Naive thymus-derived CD4-positive, alpha-beta T cell (primary cell): ENCODE measurements around the gene GATD1. TPM values are rescaled to one million over a fixed set of nuclear protein-coding genes. Genes with fewer than 3 reads are reported as not detected.
A peak's percentile ranks its signal among the peaks of the same experiment; 100 is the strongest.

Source experiments
- ATAC-seq: fragments of 150-1000 bp; cut with Tn5 transposase; 2 replicates; pipeline ENCODE4 v1.10.0; 2021; ENCODE audit warnings: mild to moderate bottlenecking, moderate library complexity
- CTCF ChIA-PET: fragments of 350-600 bp; sonication (Branson Sonifier 250); formaldehyde crosslinking; loops from one replicate; lab custom pipeline; 2021; ENCODE audit warnings: antibody characterized with exemption; lab: Charles Lee
- POLR2A ChIA-PET: fragments of 350-600 bp; sonication (Branson Sonifier 250); formaldehyde crosslinking; loops from one replicate; lab custom pipeline; 2021; ENCODE audit warnings: antibody characterized with exemption, inconsistent platforms; lab: Charles Lee
- DNase-seq, 9 donors: peaks; one replicate each; pipeline versions ENCODE4 v3.0.0 to v3.0.0-alpha.2; 2020 to 2022; ENCODE audit warnings: mixed read lengths in 1 of 9
- H3K27ac ChIP-seq: one replicate; pipeline ENCODE4 v1.7.0; 2013; ENCODE audit warnings: mild to moderate bottlenecking, low read depth, low read length, moderate library complexity
- H3K27me3 ChIP-seq, 2 donors: one replicate each; pipeline ENCODE4 v1.7.0; 2013; ENCODE audit warnings: low read length in 2 of 2, mild to moderate bottlenecking in 2 of 2, moderate library complexity in 2 of 2; ENCODE audit not compliant: control insufficient read depth in 2 of 2, insufficient read depth in 2 of 2
- H3K36me3 ChIP-seq, 3 experiments: 1 replicate in 2 of 3; 2 replicates in 1 of 3; pipeline ENCODE4 v1.7.0; 2013; ENCODE audit warnings: low read length in 3 of 3, mild to moderate bottlenecking in 3 of 3, moderate library complexity in 1 of 3; ENCODE audit not compliant: insufficient read depth in 3 of 3, control insufficient read depth in 2 of 3
- H3K4me1 ChIP-seq, 2 donors: one replicate each; pipeline ENCODE4 v1.7.0; 2013; ENCODE audit warnings: low read length in 2 of 2, mild to moderate bottlenecking in 2 of 2, moderate library complexity in 1 of 2; ENCODE audit not compliant: control insufficient read depth in 2 of 2, insufficient read depth in 2 of 2
- H3K4me3 ChIP-seq: 2 replicates; pipeline ENCODE4 v1.7.0; 2013; ENCODE audit warnings: mild to moderate bottlenecking, low read length
- H3K9me3 ChIP-seq, 3 experiments: 1 replicate in 2 of 3; 2 replicates in 1 of 3; pipeline ENCODE4 v1.7.0; 2013; ENCODE audit warnings: low read length in 3 of 3; ENCODE audit not compliant: control insufficient read depth in 2 of 3
- H3K27ac Mint-ChIP-seq, 9 donors: one replicate each; pipeline ENCODE4 v1.8.0; 2020 to 2022; ENCODE audit warnings: mixed read lengths in 9 of 9, mild to moderate bottlenecking in 8 of 9, moderate library complexity in 5 of 9, inconsistent platforms in 2 of 9
- H3K27me3 Mint-ChIP-seq, 5 donors: one replicate each; pipeline ENCODE4 v1.8.0; 2021 to 2022; ENCODE audit warnings: mixed read lengths in 5 of 5, mild to moderate bottlenecking in 1 of 5
- H3K36me3 Mint-ChIP-seq, 5 donors: one replicate each; pipeline ENCODE4 v1.8.0; 2020 to 2022; ENCODE audit warnings: mixed read lengths in 5 of 5, mild to moderate bottlenecking in 3 of 5, inconsistent platforms in 1 of 5
- H3K4me1 Mint-ChIP-seq, 7 donors: one replicate each; pipeline ENCODE4 v1.8.0; 2020 to 2022; ENCODE audit warnings: mixed read lengths in 7 of 7, mild to moderate bottlenecking in 3 of 7, inconsistent platforms in 1 of 7
- H3K4me3 Mint-ChIP-seq, 10 donors: one replicate each; pipeline ENCODE4 v1.8.0; 2020 to 2022; ENCODE audit warnings: mild to moderate bottlenecking in 10 of 10, mixed read lengths in 10 of 10, moderate library complexity in 6 of 10, inconsistent platforms in 2 of 10
- H3K9me3 Mint-ChIP-seq, 11 donors: one replicate each; pipeline ENCODE4 v1.8.0; 2020 to 2022; ENCODE audit warnings: mixed read lengths in 11 of 11, mild to moderate bottlenecking in 4 of 11, inconsistent platforms in 1 of 11, moderate library complexity in 1 of 11
- intact Hi-C, 2 donors: fragments of 100-400 bp; cut with micrococcal nuclease; formaldehyde crosslinking; loops; one replicate each; pipeline ENCODE4 v1.15.1; 2023
- polyA plus RNA-seq, 2 donors: library from polyadenylated mRNA; unstranded; fragments of 300-500 nt; fragmentation: Illumina TruSeq; gene quantifications; one replicate each; pipeline ENCODE4 v1.2.3, GENCODE V29; 2021
- total RNA-seq, 6 experiments: library from RNA in 5 of 6; stranded (reverse) in 5 of 6; gene quantifications; 1 replicate in 5 of 6; 2 replicates in 1 of 6; pipeline ENCODE4 v1.2.3 and lab custom pipeline; 2021 to 2026

GATD1 gene
- total and polyA plus RNA-seq, 7 experiments from 2014 or later: 8.1 to 59.2 (median 44.6) TPM

DNA sequence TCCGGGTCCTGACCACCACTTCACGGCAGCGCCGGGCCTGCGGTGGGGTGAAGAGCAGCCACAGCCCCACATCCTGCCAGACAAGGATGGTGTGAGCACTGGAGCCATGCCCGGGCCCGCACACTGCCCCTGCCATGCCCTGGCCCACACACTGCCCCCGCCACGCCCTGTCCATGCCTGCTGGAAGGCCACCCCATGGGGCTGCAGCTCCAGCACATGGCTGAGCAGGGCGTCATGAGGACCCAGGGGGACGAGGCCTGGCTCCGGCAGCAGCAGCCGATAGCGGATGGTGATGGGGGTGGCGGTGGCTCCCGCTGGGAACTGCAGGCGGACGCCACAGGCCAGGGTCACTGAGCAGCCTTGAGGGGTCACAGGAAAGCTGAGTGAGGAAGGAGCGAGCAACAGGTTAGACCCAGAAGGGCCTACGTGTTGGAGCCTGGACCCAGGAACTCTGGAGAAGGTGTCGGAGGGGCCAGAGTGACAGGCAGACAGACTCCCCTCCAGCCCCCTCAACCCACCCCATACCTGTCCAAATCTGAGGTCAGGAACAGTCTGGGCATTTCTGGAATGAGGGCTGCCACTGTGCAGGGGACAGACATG lies 24.8 kb upstream of the GATD1 start:
- Mint-ChIP-seq H3K36me3 (peaks cover 0 to 2% (median 0%) of the 10 kb centered on the region in 5 donors), H3K4me1 (peaks cover 0 to 14% (median 10%) of the 10 kb centered on the region in 7 donors), H3K4me3 (no peak overlapping the region), H3K9me3 (no peaks in the 10 kb centered on the region), H3K27me3 (no peaks in the 10 kb centered on the region), H3K27ac (no peak overlapping the region)
- H3K27ac ChIP-seq: no peak overlapping the region
- intact Hi-C loops: no loop called here
- POLR2A ChIA-PET: interaction anchor here (1.7 to 8.5 kb wide), 2 partner anchors 11 to 17 kb away, joined by 4 to 66 read pairs; partner anchors contain the start of gene PNPLA2
- H3K4me3 ChIP-seq: no peak overlapping the region
- peaks cover 0 to 35% (median 5%) of the 10 kb centered on the region in 3 experiments for H3K36me3 ChIP-seq
- H3K27me3 ChIP-seq: no peaks in the 10 kb centered on the region
- H3K4me1 ChIP-seq: peaks cover 7 to 19% of the 10 kb centered on the region in 2 donors
- ATAC-seq (no peak), DNase-seq (no peak)
- H3K9me3 ChIP-seq: no peaks in the 10 kb centered on the region
- CTCF ChIA-PET: interaction anchor here (0.6 kb wide), 1 partner anchor 257 kb away, joined by 3 read pairs; no protein-coding TSS in a partner anchor

DNA sequence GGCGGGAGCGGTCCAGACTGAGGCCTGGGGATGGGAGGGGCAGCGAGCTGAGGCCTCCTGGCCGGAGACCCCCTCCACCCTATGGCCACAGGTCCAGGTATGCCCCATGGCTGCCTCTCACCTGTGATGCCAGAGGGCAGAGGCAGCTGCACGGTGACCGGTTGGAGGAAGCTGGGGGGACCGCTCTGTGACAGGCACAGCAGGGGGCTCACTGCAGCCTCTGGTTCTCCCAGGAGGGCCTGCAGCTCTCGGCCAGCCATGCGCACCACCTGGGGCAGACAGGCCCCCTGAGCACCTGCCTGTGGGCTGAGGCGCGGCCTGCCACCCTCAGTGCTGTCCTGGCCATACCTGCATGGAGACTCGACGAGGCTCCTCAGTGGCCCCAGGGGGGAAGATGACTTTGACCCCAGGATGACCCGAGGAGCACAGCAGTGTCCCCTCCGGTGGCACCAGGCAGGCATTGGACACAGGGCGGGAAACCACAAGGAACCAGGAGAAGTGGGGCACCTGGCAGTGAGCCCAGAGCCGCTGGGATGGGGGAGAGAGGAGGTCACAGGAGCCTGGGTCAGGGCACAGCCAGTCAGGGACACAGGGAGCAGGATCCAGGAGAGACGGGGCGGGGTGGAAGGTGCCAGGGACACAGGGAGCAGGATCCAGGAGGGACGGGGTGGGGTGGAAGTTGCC lies 24.0 kb upstream of the GATD1 start:
- Histone ChIP-seq H3K4me1 (peaks cover 15 to 28% of the 10 kb centered on the region in 2 donors), H3K27ac (no peak overlapping the region), H3K4me3 (no peak overlapping the region), H3K36me3 (peaks cover 0 to 35% (median 5%) of the 10 kb centered on the region in 3 experiments), H3K27me3 (no peaks in the 10 kb centered on the region), H3K9me3 (no peaks in the 10 kb centered on the region)
- Mint-ChIP-seq H3K4me3 (peak overlapping the region in 3 of 10 donors; percentile 21 to 58 (median 25)), H3K9me3 (no peaks in the 10 kb centered on the region), H3K36me3 (peaks cover 0 to 2% (median 0%) of the 10 kb centered on the region in 5 donors), H3K27me3 (no peaks in the 10 kb centered on the region), H3K4me1 (peaks cover 0 to 17% (median 13%) of the 10 kb centered on the region in 7 donors), H3K27ac (peak overlapping the region in 1 of 9 donors; percentile 18)
- DNase-seq (no peak), ATAC-seq (no peak)
- ChIA-PET POLR2A (interaction anchor here (1.7 to 8.5 kb wide), 2 partner anchors 10 to 18 kb away, joined by 4 to 66 read pairs; partner anchors contain the start of gene PNPLA2), CTCF (no interaction called here)
- intact Hi-C loops: no loop called here

DNA sequence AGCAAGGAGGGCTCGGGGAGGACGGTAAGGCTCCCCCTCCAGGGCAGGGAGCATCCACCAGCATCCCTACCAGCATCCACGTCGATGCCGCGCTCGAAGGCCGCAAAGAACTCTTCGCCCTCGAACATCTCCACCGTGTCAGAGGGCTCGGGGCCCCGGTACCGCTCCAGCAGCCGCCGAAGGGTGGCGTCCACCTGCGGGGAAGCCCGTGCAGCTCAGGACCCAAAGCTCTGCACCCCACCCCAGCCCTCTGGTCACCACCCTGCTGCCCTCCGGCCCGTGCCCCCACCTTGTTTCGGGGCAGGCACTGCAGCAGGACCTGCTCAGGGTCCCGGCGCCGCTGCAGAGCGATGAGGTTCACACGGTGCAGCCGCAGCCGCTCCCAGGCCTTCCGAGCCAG lies 23.2 kb upstream of the GATD1 start:
- Histone ChIP-seq H3K9me3 (no peaks in the 10 kb centered on the region), H3K36me3 (peaks cover 0 to 38% (median 5%) of the 10 kb centered on the region in 3 experiments), H3K27ac (no peak overlapping the region), H3K4me3 (no peak overlapping the region), H3K27me3 (no peaks in the 10 kb centered on the region), H3K4me1 (peaks cover 17 to 29% of the 10 kb centered on the region in 2 donors)
- ATAC-seq: no peak
- H3K4me1 Mint-ChIP-seq: peaks cover 0 to 21% (median 16%) of the 10 kb centered on the region in 7 donors
- DNase-seq: no peak
- no peaks in the 10 kb centered on the region for H3K9me3 Mint-ChIP-seq
- H3K4me3 Mint-ChIP-seq: peak overlapping the region in 2 of 10 donors; percentile 18 to 25
- POLR2A ChIA-PET: interaction anchor here (1.7 to 8.5 kb wide), 2 partner anchors 9 to 19 kb away, joined by 4 to 66 read pairs; partner anchors contain the start of gene PNPLA2
- CTCF ChIA-PET: no interaction called here
- intact Hi-C loops: no loop called here
- H3K27ac Mint-ChIP-seq: no peak overlapping the region
- H3K27me3 Mint-ChIP-seq: no peaks in the 10 kb centered on the region
- H3K36me3 Mint-ChIP-seq: peaks cover 0 to 4% (median 0%) of the 10 kb centered on the region in 5 donors

DNA sequence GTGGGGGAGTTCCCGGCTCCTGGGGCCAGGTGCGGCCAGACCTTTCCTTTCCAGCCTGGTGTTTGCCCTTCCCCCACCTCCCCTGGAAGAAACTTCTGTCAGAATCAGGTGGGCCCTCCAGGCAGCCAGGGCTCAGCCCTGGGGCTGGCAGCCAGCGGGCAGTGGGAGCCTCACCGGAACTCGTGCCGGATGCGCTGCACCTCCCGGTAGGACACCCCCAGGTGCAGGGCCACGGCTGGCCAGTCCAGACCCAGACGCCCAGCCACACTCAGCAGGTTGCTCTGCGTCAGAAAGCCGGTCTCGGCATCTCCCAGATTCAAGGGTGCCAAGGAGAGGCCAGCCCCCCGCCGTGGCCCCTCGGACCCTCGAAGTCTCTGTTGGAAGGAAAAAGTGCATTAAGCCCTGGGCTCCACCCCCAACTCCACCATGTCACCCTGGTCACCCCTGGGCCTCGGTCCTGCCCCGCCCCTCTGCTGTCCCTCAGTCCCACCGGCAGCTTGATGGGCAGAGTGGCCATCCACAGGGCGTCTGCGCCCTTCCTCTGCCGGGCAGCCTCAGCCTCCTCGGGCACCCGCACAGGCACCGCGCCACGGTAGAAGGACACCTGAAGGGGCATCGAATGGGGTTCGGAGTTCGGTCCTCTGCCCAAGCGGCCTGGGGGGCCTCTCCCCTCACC lies 22.5 kb upstream of the GATD1 start:
- peaks cover 21 to 29% of the 10 kb centered on the region in 2 donors for H3K4me1 ChIP-seq
- no peaks in the 10 kb centered on the region for H3K27me3 ChIP-seq
- ATAC-seq: no peak
- H3K27ac ChIP-seq: no peak overlapping the region
- CTCF ChIA-PET: interaction anchor here (0.8 kb wide), 1 partner anchor 49 kb away, joined by 3 read pairs; no protein-coding TSS in a partner anchor
- no peaks in the 10 kb centered on the region for H3K9me3 ChIP-seq
- DNase-seq: no peak
- POLR2A ChIA-PET: interaction anchor here (1.2 to 8.5 kb wide), 3 partner anchors 9 to 20 kb away, joined by 3 to 66 read pairs (median 5); partner anchors contain the start of genes PNPLA2 and RPLP2
- Mint-ChIP-seq H3K27me3 (no peaks in the 10 kb centered on the region), H3K27ac (peak overlapping the region in 1 of 9 donors; percentile 4), H3K4me1 (peaks cover 0 to 21% (median 16%) of the 10 kb centered on the region in 7 donors), H3K36me3 (peaks cover 0 to 4% (median 0%) of the 10 kb centered on the region in 5 donors), H3K9me3 (no peaks in the 10 kb centered on the region), H3K4me3 (peak overlapping the region in 2 of 10 donors; percentile 25 to 61)
- no peak overlapping the region for H3K4me3 ChIP-seq
- intact Hi-C loops: loop anchor here (5.0 to 10.0 kb wide), 5 partner anchors 72 to 562 kb away; partner anchors contain the start of genes AP2A2 (in 1 of the 2), LMNTD2 (in 1 of the 2), PSMD13 (in 1 of the 2) and RASSF7 (in 1 of the 2)
- H3K36me3 ChIP-seq: peaks cover 0 to 38% (median 5%) of the 10 kb centered on the region in 3 experiments

DNA sequence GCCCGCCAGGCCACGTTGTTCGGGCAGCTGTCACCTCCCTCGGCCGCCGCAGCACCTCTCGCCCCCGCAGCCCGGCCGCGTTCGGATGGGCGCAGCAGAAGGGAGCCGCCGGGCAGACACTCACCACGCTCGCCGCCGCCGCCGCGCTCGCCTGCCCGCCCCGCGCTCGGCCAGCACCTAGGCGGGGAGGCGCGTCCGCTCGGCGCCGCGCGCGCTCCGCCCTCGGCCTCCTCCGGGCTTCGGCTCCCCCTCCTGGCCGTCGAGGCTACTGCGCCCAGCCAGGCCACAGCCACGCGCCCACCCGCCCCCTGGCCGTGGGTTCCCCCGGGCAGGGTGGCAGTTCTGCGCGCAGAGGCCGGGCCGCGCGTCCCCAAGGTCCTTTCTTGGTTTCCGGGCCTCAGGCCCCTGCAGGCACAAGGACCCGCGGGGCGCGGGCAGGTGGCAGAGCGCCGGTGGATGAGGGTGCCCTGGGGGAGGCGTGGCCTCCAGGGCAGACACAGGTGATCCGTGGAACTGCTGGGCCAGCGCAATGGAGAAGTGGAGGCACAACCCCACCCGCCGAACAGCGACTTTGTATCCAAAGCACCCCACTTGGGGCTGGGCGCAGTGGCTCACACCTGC lies 20.9 kb upstream of the GATD1 start, which contains the start of gene SLC25A22:
TSS of gene SLC25A22 (minus strand) at position 189 of the 621 bp plus-strand sequence. CDS start 3,275 bp downstream, outside the sequence.
- Mint-ChIP-seq H3K9me3 (no peaks in the 10 kb centered on the region), H3K27me3 (no peaks in the 10 kb centered on the region), H3K4me3 (peak within 1 kb of the TSS; percentile 84 to 99 (median 90)), H3K36me3 (peaks cover 0 to 6% (median 0%) of the 10 kb centered on the region in 5 donors), H3K27ac (peak within 1 kb of the TSS; percentile 61 to 94 (median 92)), H3K4me1 (peaks cover 0 to 15% (median 12%) of the 10 kb centered on the region in 7 donors)
- H3K36me3 ChIP-seq: peaks cover 0 to 51% (median 5%) of the 10 kb centered on the region in 3 experiments
- DNase-seq (peak; percentile 66 to 93 (median 83)), ATAC-seq (peak; percentile 82)
- ChIA-PET POLR2A (interaction anchor here (0.9 to 8.5 kb wide), 7 partner anchors 8 to 222 kb away, joined by 3 to 66 read pairs (median 5); partner anchors contain the start of genes GATD1, PHRF1, PNPLA2 and RPLP2), CTCF (interaction anchor here (0.7 kb wide), 1 partner anchor 109 kb away, joined by 5 read pairs; no protein-coding TSS in a partner anchor)
- H3K4me3 ChIP-seq: peak within 1 kb of the TSS; percentile 87
- peak within 1 kb of the TSS; percentile 93 for H3K27ac ChIP-seq
- no peaks in the 10 kb centered on the region for H3K27me3 ChIP-seq
- peaks cover 14 to 16% of the 10 kb centered on the region in 2 donors for H3K4me1 ChIP-seq
- no peaks in the 10 kb centered on the region for H3K9me3 ChIP-seq
- intact Hi-C loops: loop anchor here (1.0 to 10.0 kb wide), 8 partner anchors 21 to 591 kb away; partner anchors contain the start of genes AP2A2 (in 1 of the 2), BET1L (in 1 of the 2), LMNTD2 (in 1 of the 2) and PSMD13 (in 1 of the 2)
